Measurements from ENCODE around the gene CD164. TPM values are rescaled to one million over a fixed set of nuclear protein-coding genes. Genes with fewer than 3 reads are reported as not detected.

The CD164 gene
- total RNA-seq, 4 donors from 2014 or later: 87.2 to 198 (median 166) TPM

DNA sequence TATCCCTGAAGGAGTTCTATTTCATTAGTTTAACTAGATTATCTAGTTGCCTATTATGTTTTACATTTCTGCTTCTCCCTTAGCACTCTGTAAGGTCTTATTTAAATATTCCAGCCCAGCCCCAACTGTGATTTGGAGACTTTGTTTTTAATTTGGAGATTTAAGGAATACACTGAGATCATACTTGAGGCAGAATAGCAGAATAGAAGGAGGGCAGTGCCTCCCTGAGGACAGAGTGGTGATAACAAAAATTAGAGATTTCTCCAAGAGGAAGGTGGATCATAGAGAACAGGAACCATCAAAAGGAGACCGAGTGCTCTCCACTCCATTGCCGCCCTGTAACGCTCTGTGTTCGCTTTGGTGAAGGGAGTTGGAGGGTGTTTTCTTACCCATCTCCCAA lies 14.8 kb upstream of the CD164 start:
- peak; percentile 66 for ATAC-seq
- Histone ChIP-seq H3K9me3 (no peaks in the 10 kb centered on the region), H3K27me3 (no peaks in the 10 kb centered on the region), H3K27ac (no peak overlapping the region), H3K36me3 (no peaks in the 10 kb centered on the region), H3K4me3 (no peak overlapping the region), H3K4me1 (no peaks in the 10 kb centered on the region)
- WGBS, 2 donors (ENCODE audit: low coverage in 1 of 2): 40 to 63% methylated on average over 1 to 4 of the region's 4 CpGs
- no peak for TF ChIP-seq POLR2AphosphoS5 (IDR thresholded peaks at IDR 0.05)
- TF ChIP-seq, protein P1, sequence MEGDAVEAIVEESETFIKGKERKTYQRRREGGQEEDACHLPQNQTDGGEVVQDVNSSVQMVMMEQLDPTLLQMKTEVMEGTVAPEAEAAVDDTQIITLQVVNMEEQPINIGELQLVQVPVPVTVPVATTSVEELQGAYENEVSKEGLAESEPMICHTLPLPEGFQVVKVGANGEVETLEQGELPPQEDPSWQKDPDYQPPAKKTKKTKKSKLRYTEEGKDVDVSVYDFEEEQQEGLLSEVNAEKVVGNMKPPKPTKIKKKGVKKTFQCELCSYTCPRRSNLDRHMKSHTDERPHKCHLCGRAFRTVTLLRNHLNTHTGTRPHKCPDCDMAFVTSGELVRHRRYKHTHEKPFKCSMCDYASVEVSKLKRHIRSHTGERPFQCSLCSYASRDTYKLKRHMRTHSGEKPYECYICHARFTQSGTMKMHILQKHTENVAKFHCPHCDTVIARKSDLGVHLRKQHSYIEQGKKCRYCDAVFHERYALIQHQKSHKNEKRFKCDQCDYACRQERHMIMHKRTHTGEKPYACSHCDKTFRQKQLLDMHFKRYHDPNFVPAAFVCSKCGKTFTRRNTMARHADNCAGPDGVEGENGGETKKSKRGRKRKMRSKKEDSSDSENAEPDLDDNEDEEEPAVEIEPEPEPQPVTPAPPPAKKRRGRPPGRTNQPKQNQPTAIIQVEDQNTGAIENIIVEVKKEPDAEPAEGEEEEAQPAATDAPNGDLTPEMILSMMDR (IDR thresholded peaks at IDR 0.05): peak in 3 of 4 experiments; percentile 41 to 58 (median 43)

DNA sequence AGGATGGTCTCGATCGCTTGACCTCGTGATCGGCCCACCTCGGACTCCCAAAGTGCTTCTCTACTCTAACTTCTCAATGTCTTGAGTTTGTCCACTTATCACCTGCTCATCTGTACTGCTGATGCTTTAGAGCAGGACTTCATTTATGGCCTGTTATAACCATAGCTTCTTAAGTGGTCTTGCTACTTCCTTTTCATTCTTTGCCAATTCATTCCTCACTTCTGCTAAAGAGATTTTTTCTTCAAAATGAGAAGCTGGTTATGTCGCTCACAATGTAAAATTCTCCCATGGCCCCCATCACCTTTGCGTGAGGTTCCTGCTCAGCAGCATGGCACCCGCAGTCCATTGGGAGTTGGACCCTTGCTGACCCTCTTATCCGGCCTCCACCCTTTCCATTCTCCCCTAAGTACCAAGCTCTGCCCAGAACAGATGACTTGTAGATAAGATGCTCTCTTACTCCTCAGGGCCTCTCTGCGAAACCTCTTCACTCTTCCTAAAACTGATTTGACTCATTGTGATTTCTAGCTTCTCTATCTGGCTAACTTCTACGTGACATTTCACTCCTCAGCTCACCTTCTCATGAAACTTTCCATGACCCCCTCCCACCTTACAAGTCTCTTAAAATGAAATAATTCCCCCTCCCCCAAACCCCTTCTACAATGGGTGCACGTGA lies 13.9 kb upstream of the CD164 start:
- H3K9me3 ChIP-seq: no peaks in the 10 kb centered on the region
- H3K4me3 ChIP-seq: no peak overlapping the region
- no peak overlapping the region for H3K27ac ChIP-seq
- TF ChIP-seq POLR2AphosphoS5 (IDR thresholded peaks at IDR 0.05): no peak
- no peaks in the 10 kb centered on the region for H3K4me1 ChIP-seq
- no peak for ATAC-seq
- H3K27me3 ChIP-seq: no peaks in the 10 kb centered on the region
- 91 to 95% methylated on average over 11 of the region's 12 CpGs for whole genome bisulfite sequencing, 2 donors (ENCODE audit: low coverage in 1 of 2)
- no peaks in the 10 kb centered on the region for H3K36me3 ChIP-seq

DNA sequence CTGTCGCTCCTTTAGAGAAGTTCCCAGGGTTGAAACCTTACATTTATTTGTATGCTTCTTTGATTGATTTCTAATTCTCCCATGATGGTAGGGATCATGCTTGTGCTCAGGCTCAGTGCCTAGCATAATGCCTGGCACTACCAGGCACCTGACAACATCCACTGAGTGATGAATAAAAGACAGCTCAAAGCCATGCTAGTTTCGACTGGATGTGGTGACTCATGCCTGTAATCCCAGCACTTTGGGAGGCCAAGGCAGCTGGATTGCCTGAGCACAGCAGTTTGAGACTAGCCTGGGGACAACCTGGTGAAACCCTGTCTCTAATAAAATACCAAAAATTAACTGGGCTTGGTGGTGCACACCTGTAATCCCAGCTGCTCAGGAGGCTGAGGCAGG lies 11.6 kb upstream of the CD164 start:
- no peak overlapping the region for H3K4me3 ChIP-seq
- 40 to 100% methylated on average over 1 of the region's 2 CpGs for WGBS, 2 donors (ENCODE audit: low coverage in 1 of 2)
- no peaks in the 10 kb centered on the region for H3K27me3 ChIP-seq
- no peak for ATAC-seq
- H3K4me1 ChIP-seq: peaks cover 0 to 18% (median 0%) of the 10 kb centered on the region in 3 donors
- no peaks in the 10 kb centered on the region for H3K36me3 ChIP-seq
- no peaks in the 10 kb centered on the region for H3K9me3 ChIP-seq
- no peak overlapping the region for H3K27ac ChIP-seq
- no peak for TF ChIP-seq POLR2AphosphoS5 (IDR thresholded peaks at IDR 0.05)
- TF ChIP-seq EP300 (IDR thresholded peaks at IDR 0.05): no peak
- TF ChIP-seq, protein P1 (IDR thresholded peaks at IDR 0.05): no peak
- no peak for TF ChIP-seq POLR2A (IDR thresholded peaks at IDR 0.05)

DNA sequence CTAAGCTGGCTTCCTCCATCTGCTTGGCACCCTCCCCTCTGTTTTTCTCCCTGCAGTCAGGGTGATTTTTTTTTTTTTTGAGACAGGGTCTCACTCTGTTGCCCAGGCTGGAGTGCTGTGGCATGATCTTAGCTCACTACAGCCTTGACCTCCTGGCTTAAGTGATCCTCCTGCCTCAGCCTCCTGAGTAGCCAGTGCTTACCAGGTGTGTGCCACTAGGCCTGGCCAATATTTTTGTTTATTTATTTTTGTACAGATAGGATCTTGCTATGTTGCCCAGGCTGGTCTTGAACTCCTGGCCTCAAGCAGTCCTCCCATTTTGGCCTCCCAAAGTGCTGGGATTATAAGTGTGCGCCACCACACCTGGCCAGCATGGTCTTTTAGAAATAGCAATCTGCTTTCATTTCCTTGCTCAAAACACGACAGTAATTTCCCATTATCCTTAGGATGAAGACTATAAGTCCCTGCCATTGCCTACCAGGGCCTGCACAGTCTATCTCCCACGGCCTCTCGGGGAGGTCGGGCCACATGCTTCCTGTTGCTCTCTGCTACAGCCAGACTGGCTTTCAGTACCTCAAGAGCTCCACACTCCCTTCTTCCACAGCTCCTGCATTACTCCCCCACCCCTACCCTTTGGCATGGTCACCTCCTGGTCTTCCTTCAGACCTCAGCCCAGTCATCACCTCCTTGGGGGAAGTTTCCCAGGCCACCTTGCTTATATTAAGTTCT lies 11.1 kb upstream of the CD164 start:
- no peak for TF ChIP-seq POLR2AphosphoS5 (IDR thresholded peaks at IDR 0.05)
- TF ChIP-seq, protein P1 (IDR thresholded peaks at IDR 0.05): no peak
- no peak for TF ChIP-seq POLR2A (IDR thresholded peaks at IDR 0.05)
- TF ChIP-seq EP300 (IDR thresholded peaks at IDR 0.05): no peak
- H3K4me1 ChIP-seq: peaks cover 0 to 21% (median 0%) of the 10 kb centered on the region in 3 donors
- 81 to 90% methylated on average over 5 of the region's 5 CpGs for WGBS, 2 donors (ENCODE audit: low coverage in 1 of 2)
- no peaks in the 10 kb centered on the region for H3K36me3 ChIP-seq
- no peaks in the 10 kb centered on the region for H3K27me3 ChIP-seq
- no peaks in the 10 kb centered on the region for H3K9me3 ChIP-seq
- no peak for ATAC-seq
- no peak overlapping the region for H3K27ac ChIP-seq
- H3K4me3 ChIP-seq: no peak overlapping the region

DNA sequence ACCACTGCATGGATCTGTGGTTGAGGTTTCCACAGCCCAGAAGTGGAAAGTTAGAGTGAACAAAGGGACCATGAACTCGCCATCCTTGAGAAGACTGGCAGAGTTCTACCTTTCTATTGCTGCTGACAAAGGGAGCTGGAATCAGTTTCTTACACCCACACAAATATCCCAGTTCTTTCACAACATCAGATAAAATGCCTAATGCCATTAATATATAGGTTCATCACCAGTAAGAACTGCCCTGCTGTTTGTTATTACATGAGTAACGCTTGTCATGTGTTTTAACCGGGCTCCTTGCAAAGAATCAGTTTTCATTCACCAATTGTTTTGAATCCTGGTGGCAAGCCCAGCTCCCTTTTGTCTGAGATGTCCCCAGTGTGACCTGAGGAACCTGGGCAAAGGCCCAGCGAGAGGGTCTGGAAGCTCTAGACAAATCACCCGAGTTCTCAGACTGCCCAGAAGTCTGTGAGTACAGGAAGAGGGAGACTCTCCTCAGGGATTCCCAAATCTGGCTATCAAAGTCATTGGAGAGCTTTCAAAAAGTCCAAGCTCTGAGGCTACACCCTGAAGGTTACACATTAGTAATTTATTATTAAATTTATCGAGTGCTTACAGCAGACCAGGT lies 7.5 kb upstream of the CD164 start:
- 31 to 100% methylated on average over 1 to 6 of the region's 6 CpGs for WGBS, 2 donors (ENCODE audit: low coverage in 1 of 2)
- Histone ChIP-seq H3K27me3 (no peaks in the 10 kb centered on the region), H3K36me3 (no peaks in the 10 kb centered on the region), H3K27ac (peak overlapping the region in 1 of 4 donors; percentile 41), H3K4me1 (peaks cover 0 to 34% (median 1%) of the 10 kb centered on the region in 3 donors), H3K4me3 (no peak overlapping the region), H3K9me3 (no peaks in the 10 kb centered on the region)
- no peak for TF ChIP-seq EP300 (IDR thresholded peaks at IDR 0.05)
- TF ChIP-seq POLR2A (IDR thresholded peaks at IDR 0.05): no peak
- no peak for TF ChIP-seq POLR2AphosphoS5 (IDR thresholded peaks at IDR 0.05)
- TF ChIP-seq, protein P1 (IDR thresholded peaks at IDR 0.05): no peak
- no peak for ATAC-seq

Measured in gastroesophageal sphincter (tissue), 4 donors.